Measurements from ENCODE around the gene PDLIM7.

DNA sequence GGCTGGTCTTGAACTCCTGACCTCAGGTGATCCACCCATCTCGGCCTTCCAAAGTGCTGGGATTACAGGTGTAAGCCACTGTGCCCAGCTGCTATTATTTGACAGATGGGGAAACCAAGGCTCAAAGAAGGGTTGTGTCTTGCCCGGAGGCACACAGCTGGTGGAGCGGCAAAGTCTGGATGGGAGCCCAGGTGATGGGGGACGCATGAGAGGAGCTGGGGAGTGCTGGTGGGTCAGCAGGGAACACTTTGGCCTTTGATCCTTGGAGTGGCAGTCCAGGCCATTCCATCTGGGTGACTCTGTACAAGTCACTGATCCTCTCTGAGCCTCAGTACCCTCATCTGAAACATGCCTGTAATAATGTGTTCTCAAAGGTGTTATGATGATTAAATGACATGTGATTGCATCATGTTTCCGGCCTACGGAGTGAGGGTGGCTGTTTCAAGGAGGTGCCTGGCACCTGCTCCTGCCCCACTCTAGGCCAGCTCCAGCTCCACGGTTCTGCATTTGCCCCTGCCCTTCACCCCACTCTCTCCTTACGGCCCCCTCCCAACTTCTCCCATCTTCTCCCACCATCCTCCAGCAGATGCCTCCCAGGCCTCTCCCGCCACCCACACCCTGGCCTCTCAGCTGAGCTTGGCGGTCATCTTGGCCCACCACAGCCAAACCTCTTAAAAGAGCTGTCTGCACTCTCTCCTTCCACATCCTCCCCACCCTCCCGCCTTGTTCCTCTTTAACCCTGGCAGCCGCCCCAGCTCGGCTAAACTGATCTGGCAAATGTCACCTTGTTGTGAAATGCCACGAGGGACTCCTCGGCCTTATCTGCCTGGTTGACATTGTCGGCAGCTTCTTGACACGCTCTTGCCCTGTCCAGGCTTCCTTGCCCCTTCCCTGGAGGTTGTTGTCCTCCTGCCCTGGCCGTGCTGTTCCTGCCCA, 18.4 kb downstream of the PDLIM7 start:
- TF ChIP-seq, protein P1, sequence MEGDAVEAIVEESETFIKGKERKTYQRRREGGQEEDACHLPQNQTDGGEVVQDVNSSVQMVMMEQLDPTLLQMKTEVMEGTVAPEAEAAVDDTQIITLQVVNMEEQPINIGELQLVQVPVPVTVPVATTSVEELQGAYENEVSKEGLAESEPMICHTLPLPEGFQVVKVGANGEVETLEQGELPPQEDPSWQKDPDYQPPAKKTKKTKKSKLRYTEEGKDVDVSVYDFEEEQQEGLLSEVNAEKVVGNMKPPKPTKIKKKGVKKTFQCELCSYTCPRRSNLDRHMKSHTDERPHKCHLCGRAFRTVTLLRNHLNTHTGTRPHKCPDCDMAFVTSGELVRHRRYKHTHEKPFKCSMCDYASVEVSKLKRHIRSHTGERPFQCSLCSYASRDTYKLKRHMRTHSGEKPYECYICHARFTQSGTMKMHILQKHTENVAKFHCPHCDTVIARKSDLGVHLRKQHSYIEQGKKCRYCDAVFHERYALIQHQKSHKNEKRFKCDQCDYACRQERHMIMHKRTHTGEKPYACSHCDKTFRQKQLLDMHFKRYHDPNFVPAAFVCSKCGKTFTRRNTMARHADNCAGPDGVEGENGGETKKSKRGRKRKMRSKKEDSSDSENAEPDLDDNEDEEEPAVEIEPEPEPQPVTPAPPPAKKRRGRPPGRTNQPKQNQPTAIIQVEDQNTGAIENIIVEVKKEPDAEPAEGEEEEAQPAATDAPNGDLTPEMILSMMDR (IDR thresholded peaks at IDR 0.05): no peak
- no peak for TF ChIP-seq POLR2A (IDR thresholded peaks at IDR 0.05)
